HG03175 (cell line): ENCODE results near the gene HPCA.

ENCODE experiments used
- ATAC-seq: cut with Tn5 transposase; IDR thresholded peaks from one replicate; pipeline ENCODE4 v1.9.1; 2021; ENCODE audit warnings: mild to moderate bottlenecking, moderate library complexity; ENCODE audit not compliant: unreplicated experiment

The HPCA gene

DNA sequence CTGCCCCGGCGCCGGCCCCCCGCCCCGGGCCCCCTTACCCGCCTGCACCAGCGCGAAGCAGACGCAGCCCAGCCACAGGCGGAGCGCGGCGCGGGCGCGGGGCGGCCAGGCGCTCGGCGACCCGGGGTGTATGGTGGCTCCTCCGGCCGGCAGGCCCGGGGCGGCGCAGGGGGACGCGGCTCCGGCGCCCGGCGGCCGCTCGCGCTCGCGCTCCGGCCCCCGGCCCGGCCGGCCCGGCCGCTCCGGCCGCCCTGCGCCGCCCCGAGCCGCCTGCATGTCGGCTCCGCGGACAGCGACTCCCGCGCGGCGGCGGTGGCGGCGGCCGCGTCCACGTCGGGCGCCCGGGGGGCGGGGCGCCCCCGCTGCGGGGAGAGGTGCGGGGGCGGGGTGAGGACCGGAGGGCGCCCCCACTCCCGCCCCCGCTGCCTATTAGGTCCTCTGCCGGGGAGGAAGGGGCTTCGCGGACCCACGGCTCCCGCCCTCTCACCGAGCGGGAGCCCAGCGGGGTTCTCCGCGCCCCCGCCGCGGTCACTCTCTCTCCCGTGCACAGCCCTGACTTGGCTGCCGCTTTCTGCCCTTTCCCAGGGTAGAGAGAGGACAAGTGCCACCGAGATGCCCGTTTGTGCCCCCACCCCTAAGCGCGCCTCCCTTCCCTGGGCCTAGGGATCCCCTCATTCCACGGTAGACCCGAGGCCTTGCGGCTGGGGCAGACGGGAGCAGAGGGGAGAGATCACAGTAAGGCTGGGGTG, 15.5 kb upstream of the HPCA start, which contains the start of gene FNDC5:
Gene FNDC5, minus strand, starts transcription at position 298 of the 749 bp plus-strand sequence.
- ATAC-seq = no peak

DNA sequence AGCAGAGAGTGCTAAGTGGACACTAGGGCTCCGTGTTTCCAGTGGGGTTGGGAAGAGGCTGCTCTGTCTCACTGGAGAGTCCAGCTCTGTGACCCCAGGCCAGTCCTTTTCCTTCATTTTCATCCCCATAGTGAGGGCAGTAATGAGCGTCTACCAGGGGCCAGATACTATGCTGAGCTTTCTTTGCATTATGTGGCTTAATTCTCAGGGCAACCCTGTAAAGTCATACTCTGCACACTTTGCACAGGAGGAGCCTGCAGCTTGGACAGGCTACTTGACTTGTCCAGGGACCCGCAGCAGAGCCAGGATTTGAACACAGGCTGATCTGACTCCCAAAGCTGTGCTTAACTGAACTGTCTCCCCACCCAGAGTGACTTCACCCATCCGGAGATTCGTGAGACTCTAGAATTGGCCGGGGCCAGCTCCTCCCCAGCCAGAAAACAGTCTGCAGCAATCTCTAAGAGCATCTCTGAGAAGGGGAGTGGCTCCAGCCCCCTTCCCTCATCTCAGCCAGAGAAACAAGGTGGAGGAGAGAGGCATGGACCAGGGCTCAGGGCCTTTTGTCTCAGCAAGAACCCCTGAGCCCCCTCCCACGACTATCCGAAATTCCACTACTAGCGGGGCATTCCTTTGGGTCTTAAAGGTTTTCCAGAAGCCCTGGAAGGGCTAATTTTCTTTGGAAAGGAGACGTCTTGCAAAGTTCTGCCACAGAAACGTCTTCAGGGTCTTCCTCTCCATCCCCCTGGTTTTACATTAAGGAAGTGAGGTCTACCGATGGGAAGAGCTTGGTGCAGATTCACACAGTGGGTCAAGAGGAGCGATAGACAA, 14.7 kb upstream of the HPCA start:
- ATAC-seq = no peak

DNA sequence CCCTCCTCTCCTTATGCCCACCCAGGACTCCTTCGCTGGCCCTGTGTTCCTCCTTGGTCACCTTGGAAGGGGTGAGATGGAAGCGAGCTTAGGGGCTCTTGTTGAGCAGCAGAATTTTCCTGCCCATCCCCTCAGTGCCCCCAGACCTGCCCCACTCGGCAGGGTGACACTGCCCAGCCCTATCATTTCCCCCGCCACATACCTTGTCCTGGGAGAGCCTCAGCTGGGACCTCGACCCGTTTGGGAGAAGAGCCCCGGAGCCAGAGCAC, 14.2 kb upstream of the HPCA start:
- ATAC-seq = no peak

DNA sequence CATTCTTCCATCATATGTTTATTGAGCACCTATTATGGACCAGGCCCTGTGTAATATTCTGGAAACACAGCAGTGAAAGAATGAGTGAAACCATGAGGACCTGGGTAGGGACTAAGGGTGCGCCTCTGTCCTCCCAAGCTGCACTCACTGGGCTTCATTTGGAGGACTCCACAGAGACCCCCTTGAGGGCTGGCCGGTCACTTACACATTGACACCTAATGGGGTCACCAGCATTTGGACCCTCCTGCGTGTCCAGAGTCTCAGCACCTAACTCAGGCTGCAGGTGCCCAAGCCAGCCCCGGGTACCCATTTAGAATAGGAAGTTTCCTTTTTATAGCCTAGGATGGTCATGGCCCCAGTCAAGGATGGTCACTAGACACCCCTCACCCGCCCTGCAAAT, 12.8 kb upstream of the HPCA start:
- ATAC-seq = no peak

DNA sequence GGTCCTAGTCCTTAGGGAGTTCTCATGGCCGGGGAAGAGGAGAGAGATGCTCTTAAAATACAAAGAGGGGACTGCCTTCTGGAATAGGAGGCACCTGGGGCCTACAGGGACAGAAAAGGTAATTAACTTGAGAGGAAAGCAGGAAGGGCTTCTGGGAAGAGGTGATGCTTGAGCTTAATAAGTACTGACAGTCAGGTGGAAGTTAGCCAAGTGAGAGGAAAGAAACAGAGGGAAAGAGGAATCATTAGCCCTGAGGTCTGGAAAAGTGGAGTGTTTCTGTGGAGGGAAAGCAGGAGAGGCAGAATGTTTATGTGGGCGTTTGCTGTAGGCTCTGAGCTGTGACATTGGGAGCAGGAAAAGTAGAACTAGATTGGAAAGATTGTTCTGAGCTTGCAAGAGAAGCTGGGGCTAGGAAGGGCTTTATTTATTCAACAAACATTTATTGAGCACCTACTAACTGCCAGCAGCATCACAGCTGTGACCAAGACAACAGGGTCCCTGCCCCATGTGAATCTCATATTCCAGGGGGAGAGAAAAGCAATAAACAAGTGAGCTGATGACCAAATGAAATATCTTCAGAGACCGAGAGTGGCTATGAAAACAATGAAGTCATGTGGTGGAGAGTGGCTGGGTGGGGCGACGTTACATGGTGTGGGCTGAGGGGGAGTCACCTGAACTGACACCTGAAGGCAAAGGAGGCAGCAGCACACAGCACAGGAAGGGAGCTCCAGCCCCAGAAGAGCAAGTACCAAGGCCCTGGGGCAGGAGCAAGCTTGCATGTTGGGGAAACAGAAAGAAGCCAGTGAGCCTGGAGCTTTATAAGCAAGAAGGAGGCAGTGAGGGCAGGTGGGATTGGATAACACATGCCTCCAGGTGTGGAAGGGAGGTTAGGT, 11.2 kb upstream of the HPCA start:
- no peak for ATAC-seq

DNA sequence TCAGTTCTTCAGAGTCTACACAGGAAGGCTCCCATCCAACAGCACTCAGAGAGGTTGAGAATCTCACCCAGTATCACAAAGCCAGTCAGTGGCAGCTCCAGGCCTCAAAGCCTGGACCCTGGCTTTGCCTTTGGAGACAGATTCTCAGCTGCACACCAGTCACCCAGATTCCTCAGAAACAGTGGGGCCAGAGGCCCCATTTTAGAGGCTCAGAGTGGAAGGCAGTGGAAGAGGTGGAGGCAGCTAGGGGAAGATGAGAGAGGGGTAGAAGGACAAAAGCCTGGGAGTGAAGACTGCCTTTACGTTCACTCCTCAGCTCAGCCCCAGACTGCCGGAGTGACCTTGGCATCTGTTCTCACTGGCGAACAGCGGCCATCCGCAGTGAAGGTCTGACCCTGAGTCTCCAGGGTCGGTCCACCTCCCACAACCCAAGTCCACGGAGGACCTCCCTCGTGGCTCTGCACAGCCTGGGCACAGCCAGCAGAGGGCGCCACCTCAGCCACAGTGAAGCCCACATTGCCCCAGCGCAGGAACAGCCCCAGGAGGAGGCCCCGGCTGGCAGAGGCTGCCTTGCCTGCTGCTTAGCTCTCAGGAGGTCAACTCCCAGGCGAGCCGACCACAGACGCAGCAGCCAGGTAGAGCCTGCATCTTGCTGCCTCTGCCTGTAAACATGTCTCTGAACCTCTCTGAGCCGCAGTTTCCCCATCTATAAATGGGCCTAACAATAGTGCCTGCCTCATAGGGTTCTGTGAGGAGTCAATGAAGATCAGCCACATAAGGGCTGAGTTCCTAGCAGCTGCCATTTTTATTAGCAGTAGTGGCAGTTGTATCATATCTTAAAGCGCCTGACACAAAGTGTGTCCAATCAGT, 9.7 kb upstream of the HPCA start:
- no peak for ATAC-seq

DNA sequence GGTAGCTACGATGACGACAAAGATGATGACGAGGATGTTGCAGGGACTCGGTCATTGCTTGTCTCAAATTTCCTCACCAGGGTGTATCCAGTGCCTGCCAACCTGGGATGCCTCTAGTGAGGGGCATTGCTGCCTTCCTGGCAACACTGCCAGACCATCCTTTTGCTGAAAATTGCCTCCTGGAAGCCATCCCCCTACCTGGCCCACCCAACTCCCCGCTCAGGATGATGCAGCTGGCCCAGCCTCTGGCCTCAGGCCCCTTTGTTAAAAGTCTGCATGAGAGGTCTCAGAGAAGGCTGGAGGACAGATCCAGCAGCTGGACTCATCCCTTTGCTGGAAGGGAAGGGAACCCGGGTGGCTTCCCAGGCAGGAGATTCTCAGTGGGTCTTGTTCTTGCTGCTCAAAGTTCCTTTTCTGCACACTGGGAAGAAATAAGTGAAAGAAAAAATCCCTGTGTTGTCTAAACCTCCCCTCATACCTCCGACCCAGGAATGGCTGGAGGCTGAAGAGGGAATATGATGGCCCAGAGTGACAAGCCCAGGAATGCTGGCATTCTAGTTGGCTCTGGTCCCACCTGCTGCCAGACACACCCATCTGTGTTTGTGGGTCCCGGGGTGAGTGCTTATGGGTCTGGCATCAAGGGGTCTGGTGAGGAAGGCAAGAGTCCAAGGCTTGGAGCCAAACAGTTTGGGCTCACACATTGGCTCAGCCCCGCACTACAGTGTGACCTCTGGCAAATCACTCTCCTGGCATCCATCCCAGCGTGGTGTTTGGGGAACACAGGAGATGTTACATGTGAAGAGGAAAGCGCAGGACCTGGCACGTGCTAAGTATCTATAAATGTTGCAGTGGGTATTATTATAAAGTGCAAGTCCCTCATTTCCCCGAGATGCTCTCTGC, 8.8 kb upstream of the HPCA start:
- no peak for ATAC-seq

DNA sequence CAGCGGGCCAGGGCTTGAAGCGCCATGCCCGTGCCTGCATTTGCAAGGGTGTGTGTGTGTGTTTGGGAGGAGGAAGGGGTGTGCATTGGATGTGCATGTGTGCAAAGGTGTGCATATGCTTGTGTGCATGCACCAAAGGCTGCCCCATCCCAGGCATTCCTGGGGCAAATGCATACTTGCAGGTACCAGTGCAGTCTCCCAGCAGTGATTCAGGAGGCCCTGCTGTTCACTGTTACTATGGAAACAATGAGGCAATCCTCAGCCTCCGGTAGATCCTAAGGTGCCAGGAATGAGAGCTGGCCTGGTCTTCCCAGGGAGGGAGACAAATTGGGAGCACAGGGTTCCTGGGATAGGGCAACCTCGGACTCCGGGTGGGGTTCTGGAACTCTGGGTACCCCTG, 8.1 kb upstream of the HPCA start:
- no peak for ATAC-seq

DNA sequence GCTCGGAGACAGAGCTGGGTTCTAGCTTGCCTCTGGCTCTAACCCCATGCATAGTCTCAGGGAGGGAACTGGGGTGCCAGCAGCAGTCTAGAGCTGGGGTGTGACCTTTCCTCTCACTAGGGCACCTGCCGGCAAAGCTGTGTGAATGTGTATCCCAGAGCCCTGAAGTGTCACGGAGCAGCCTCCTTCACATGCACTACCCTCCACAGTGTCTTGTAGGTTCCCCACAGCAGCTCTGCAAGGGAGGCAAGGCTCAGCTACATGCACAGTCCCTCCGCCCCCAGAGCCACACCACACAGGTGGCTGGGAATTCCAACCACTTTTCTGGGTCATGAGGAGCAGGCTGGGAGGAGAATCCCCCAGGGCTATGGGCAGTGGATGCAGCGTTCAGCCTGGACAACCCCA, 7.7 kb upstream of the HPCA start:
- ATAC-seq = no peak

DNA sequence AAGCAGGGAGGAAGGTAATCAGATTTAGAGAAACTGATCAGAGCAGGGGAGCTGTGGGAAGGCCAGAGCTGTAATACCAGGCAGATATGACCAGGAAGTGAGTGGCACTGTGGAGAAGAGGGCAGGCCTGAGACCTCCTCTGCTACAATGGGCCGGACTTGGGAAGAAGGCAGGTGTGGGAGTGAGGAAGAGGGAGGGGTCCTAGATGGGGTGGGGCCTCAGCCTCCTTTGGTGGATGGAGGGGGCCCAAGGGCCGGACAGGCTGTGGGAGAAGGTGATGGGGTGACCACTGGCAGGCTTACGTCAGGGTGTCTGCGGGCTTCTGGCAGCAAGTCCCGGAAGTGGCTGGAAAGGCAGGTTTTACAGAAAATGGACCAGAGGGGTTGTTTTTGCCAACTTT, 5.0 kb upstream of the HPCA start:
- no peak for ATAC-seq

DNA sequence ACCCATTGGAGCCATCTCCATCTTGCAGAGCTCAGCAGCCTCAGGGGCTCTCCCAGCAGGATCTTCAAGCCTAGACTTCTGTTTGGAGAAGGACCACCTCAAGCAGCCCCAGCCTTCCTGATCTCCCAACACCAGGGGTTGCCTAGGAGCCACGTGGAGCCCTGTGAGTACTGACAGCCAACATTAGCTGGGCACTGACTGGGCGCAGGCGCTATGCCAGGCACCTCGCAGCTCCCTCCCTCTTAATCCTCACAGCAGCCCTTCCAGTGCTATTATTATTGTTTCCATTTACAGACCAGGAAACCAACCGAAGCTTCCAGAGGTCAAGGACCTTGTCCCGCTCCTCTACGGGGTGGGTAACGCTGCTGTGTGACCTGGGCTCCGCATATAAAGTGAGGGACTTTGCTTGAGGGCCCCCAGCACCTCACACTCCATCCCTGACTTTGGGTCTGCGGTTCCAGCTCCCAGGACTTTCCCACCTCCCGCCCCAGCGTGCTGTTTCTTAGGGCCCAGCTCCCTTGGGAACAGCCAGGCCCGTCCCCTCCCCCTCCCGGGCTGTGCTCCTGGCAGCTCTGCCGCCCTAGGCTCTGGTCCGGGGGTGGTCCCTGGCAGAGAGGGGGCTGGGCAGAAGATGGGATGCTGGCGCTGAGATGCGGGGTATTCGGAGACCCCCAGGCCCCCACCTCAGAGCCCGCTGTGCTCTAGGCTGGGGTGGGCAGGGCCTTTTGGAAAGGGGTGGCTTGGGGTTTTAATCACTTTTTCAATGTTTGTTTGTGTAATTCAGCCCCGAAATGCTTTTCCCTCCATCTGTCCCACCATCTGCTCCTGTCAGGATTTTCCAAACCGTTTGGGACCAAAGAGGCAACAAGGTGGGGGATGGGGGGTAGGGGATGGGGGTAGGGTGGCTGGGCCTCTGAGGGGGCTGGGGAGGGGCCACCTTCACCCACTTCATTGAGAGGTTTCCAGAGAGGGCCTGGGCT, 4.1 kb upstream of the HPCA start:
- no peak for ATAC-seq

DNA sequence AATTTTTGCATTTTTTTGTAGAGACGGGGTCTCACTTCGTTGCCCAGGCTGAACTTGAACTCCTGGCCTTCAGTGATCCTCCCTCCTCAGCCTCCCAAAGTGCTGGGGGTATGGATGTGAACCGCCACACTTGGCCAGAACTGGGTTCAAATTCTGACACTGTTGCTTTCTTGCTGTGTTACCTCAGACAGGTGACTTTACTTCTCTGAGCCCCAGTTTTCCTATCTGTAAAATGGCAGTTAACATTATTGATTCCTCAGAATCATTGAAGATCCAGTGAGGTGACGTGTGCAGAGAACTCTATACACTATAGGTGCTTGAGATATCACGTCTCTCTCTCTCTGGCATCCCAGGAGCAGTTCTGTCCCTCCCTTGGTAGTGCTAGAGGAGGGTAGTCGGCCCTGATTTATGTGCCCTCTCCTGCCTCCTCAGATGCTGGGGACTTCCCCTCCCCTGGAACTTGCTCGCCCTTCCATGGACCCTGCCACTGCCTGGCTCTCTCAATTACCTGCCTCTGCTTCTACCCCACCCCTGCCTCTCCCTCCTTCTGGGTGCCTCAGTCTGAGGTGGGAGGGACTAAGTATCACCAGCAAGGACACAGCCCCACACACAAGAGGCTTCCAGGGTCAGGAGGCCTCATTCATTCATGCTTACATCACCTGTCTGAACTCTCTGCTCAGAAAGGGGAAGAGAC, 2.8 kb upstream of the HPCA start:
- no peak for ATAC-seq

DNA sequence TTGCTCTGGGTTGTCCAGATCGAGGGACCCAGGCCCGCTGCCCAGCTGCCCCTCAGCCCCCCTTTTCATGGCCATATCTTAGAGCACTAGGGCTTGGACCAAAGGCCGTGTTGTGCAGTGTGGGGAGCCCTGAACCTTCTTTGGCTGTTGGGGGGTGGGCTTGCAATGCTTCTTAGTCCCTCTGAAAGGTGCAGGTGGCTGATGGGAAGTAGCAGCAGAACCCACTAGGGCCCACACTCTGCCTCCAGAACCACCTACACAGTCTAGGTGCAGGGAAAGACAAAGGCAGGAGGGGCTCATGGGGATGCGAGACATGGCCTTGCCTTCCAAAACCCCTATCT, 2.3 kb upstream of the HPCA start:
- no peak for ATAC-seq

DNA sequence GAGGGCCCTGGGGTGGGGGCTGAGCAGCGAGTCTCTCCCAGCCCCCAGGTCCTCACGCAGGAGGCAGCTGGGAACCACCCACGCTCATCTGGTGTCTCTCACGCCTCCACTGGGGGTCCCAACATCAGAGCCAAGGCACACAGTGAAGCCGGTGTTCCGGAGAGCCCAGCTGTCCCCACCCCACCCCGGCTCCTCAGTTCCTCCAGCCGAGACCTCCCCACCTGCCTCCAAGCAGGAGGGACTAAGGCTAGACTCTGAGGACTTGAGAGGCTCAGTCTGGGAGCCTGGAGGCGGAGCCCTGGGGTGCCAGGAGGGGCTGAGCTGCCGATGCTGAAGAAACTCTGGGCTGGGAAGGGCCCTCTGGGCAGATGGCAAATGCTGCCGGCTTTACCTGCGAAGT, 1.6 kb upstream of the HPCA start:
- no peak for ATAC-seq

DNA sequence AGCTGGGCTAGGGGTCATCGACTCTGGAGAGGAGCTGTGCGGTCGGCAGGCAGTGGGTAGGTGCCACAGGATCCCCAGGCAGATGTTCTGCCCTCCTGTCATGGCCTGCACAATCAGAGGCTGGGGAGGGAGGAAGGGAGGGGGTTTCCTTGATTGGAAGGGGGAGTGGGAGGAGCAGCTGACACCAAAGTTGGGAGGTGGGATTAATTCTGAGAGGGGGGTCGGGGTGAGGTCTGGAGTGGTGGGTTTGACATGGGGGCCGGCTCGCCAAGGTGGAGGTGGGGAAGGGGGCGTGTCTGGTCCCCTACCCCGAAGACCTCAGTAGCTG, 651 bp upstream of the HPCA start:
- no peak for ATAC-seq

DNA sequence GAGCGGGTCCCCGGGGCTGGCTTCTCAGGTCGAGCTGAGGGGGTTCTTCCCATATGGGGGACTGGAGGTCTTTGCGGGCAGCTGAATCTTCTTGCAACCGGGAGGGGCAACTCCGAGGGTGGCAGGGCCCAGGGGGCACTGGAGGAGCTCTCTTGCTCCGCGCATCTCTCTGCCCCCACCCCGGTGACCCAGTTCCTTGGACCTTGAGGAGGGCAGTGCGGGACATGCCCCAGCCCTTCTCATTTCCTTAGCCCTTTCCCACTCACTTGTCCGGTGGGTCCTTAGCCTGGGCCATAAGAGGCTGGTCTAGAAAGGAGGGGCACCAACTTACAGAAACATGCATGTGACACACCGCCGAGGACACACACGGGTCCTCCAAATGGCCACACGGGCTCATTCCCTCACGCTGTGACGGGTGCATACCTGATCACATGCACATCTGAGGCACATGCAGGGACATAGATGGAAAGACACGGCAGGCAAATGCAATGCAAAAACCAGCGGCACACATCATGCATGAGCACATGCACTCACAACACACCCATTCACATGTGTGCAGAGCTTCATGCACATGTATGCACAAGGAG, 630 bp downstream of the HPCA start:
- ATAC-seq = no peak

DNA sequence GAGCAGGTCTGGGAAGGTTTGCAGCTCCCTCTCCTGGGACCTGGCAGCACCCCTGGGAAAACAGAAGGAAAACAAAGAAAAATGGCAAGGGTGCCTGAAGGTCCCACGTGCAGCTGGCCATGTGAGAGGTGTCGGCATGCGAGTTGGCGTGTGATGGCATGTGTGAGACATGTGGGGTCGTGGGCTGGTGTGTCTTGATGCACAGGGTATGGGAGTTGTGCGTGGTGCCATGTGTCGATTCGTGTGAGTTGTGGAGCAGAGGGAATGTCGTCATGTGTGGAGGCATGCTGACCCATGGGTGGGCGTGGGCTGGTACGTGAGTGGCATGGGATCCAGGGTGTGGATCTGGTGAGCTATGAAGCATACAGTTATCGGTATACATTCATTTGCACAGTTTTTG, 1.3 kb downstream of the HPCA start:
- no peak for ATAC-seq

DNA sequence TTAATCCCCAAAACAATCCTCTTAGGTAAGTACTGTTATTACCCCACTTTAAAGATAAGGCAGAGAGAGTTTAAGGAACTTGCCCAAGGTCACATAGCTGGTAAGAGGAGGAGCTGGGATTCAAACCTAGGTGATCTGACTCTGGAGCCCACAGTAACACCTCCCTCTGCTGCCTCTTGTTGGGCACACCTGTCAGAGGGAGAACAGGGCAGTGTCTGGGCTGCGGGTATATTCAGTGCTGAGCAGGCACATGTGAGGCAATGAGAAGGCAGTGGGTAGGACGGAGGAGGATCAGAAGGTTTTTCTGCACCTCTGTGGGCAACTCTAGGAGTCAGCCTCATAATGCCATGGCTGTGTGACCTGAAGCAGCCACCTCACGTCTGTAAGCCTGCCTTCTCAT, 1.8 kb downstream of the HPCA start:
- ATAC-seq = no peak
